GM12891 (cell line): Measurements from ENCODE around the gene NUDT14.

Source experiments
- POLR2A ChIP-seq: IDR thresholded peaks from 2 replicates; pipeline ENCODE4 v1.6.1; 2011; ENCODE audit warnings: low read depth, low read length, control low read depth
- POLR2AphosphoS5 ChIP-seq: IDR thresholded peaks from 2 replicates; pipeline ENCODE4 v1.6.1; 2011; ENCODE audit warnings: low read depth, low read length, control low read depth
- POU2F2 ChIP-seq: IDR thresholded peaks from 2 replicates; pipeline ENCODE4 v1.6.1; 2011; ENCODE audit warnings: low read depth, mild to moderate bottlenecking, control low read depth, low read length, moderate library complexity
- SPI1 ChIP-seq: IDR thresholded peaks from 2 replicates; pipeline ENCODE4 v1.6.1; 2011; ENCODE audit warnings: low read depth, low read length, control low read depth
- TAF1 ChIP-seq: IDR thresholded peaks from 2 replicates; pipeline ENCODE4 v1.6.1; 2011; ENCODE audit warnings: low read depth, low read length, control low read depth

DNA sequence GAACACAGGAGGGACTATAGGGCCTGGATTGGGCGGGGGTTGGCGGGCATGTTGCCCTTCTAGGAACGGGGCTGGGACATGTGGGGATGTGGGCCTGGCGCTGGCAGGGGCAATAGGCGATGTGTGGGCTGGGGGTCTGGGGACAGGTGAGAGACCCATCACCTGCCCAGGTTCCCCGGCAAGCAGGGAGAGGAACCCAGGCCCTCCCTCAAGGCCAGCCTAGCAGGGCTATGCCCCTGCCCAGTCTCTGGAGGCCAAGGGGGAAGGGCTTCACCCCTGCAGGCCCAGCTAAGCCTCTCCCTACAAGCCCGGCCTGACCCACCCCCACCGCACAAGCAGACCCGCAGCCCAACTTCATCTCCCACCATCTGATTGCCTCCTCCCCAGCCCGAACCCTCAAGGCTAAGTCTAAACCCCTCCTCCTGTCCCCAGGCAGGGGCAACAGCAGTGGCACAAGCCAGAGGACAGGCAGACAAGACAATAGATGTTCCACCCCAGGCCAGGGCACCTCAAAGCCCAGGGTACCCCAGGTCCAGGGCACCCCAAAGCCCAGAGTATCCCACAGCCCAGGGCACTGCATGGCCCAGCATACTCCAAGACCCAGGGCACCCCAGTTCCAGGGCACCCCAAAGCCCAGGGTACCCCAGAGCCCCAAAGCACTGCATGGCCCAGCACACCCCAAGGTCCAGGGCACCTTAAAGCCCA lies 19.0 kb downstream of the NUDT14 start:
- TF ChIP-seq POLR2AphosphoS5: no peak
- no peak for TF ChIP-seq POLR2A
- TF ChIP-seq SPI1: no peak
- no peak for TF ChIP-seq TAF1
- TF ChIP-seq POU2F2: no peak
